Kasumi-1 (cell line): Measurements from ENCODE around the gene TRAF2.
A peak's percentile ranks its signal among the peaks of the same experiment; 100 is the strongest.
"Not testable (repeated sequence)": the region's sequence is repeated elsewhere in the genome, so short reads cannot be mapped to it uniquely, and the experiment has no call there.

Source experiments
- DNase-seq, 2 experiments: peaks; one replicate each; lab custom pipeline; 2025; lab: John Stamatoyannopoulos, UW

The TRAF2 gene

DNA sequence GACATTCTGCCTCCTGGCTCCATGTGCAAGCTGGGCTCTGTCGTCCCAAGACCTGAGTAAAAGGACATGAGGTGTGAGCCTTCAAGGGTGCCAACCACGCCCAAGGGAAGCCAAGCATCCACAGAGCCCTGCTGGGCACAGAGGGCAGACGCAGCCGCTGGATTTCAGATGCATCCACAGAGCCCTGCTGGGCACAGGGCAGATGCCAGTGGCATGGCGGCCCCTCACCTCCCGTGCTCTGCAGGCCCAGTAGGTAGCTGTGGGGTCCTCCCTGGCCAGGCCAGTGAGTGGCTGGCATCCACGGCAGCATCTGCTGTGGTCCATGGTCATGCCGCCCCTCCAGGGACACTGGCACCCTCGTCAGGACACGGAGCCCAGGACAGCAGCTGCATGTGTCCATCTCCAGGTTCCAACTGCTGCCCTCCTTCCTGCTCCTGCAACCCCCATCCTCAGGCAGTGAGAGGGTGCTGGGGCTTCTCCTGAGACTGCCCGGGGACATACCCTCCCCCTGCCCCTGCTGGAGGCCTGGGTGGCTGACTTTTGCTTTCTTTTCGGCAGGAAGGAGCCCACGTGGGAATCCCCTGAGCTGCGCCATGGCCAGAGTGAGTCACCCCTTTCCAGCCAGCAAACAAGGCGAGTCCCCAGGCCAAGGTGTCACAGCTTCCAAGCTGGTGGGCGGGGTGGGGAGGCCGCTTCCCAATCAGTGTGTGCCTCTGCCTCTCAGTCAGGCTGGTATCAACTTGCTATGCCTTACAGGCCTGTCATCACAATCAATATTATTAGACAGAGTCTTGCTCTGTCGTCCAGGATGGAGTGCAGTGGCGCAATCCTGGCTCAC, 4.0 kb upstream of the TRAF2 start:
- no peak for DNase-seq

DNA sequence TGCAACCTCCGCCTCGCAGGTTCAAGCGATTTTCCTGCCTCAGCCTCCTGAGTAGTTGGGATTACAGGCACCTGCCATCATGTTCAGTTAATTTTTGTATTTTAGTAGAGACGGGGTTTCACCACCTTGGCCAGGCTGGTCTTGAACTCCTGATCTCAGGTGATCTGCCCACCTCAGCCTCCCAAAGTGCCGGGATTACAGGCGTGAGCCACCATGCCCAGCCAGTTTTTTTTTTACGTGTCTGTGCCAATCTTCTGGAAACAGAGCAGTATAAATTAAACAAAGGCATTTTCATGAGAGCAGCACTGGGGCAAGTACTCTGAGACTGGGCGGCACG, 3.4 kb upstream of the TRAF2 start:
- DNase-seq: not testable (repeated sequence)

DNA sequence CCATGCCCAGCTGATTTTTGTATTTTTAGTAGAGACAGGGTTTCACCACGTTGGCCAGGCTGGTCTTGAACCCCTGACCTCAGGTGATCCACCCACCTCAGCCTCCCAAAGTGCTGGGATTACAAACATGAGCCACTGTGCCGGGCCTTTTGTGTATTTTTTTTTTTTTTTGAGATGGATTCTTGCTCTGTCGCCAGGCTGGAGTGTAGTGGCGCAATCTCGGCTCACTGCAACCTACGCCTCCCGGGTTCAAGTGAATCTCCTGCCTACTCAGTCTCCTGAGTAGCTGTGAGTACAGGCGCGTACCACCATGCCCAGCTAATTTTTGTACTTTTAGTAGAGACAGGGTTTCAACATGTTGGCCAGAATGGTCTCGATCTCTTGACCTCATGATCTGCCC, 2.6 kb upstream of the TRAF2 start:
- DNase-seq: not testable (repeated sequence)

DNA sequence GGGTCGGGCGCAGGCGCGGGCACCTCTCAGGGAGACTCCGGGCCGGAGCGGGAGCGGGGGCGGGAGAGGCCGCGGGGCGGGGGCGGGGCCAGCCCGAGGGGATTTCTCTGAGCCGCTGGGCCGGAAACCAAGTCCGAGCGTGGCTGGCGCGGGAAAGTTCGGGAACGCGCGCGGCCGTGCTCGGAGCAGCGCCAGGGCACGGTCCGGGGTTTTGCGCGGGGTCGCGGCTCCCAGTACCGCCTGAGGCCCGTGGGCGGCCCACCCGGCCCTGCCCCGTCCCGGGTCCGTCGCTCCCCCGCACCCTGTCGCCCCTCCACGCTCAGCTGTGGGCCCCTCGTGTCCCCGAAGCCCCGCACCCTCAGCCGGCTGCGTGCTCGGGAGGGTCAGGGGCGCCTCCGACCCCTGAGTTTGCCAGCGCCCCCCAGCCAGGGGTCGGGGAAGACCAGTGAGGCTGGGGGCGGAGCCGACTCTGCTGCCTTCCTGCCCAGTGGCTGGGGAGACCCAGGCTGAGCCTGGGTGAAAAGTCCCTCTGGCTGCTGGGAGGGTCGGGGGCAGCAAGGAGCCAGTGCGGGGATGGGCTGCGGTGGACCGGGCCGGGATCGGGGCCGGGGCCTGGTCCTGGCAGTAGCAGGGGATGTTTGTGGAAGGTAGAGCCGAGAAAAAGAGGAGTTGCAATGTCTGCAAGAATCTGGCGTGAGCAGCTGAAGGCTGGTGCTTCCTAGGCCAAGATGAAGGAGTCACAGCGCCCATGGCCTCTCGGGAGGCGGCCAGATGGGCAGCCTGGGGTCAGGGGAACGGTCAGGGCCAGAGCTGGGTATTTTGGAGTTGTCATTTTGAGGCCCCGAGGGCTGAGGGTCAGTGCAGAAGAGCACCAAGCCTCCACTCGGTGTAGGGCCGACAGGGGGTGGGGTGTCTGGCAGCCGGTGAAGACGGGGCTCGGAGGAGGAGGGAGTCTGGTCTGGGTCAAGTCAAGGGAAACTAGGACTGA, 588 bp downstream of the TRAF2 start:
- peak in 1 of 2 experiments; percentile 25 for DNase-seq

DNA sequence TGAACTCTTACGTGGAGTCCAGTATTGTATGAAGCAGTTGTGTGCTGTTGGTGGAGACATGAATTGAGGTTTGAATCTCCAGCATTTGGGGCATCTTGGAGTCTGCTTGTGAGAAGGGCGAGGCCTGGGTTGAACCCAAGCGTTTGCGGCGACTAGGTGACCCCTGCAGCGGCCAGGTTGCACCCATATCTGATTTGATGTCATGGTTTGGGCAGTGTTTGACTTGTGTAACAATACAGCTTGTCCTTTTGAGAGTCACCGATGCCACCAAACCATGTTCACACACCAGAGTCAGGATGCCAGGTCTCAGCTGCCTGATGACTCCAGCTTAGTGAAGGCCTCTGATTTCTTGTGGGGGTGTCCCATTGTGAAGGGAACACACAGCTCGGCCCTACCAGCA, 2.1 kb downstream of the TRAF2 start:
- no peak for DNase-seq

DNA sequence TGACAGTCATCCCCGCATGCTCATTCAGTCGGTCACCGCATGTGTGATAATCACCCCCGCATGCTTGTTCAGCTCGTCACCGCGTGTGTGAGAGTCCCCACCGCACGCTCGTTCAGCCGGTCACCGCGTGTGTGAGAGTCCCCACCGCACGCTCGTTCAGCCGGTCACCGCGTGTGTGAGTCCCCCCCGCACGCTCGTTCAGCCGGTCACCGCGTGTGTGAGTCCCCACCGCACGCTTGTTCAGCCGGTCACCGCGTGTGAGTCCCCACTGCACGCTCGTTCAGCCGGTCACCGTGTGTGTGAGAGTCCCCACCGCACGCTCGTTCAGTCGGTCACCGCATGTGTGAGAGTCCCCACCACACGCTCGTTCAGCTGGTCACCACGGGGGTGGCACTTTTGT, 3.5 kb downstream of the TRAF2 start:
- DNase-seq: no peak

DNA sequence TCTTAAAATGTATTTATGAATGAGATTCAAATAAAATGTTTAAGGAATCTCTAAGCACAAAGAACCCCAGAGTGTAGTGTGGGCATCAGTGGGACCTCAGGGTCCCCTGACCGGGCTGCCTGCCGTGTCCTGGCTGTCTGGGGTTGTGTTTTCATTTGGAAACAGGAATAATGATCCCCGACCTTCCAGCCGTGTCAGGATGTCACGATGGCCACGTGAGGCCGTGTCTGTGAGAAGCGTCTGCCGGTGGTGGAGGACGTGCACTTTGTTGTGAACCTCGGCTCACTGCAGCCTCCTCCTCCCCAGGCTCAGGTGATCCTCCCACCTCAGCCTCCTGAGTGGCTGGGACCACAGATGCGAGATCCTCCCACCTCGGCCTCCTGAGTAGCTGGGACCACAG, 4.3 kb downstream of the TRAF2 start:
- no peak for DNase-seq

DNA sequence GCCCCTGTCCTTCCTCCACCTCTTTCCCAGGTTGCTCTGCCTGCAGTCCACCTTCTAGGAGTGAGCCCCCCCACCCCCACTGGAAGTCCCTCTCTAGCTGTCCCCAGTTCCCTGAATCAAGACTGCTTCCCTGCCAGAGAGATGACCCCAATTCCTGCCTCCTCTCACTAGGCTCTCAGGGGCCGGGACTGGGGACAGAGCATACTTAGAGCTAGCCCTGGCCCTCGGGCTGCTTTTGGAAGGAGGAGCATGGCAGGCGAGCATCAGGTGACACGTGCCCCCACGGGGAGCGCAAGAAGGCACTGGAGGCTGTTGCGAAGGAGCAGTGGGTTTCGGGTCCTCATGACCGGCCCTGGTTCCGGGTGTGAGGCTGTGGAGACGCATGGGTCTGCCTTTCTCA, 9.7 kb downstream of the TRAF2 start:
- DNase-seq: no peak

DNA sequence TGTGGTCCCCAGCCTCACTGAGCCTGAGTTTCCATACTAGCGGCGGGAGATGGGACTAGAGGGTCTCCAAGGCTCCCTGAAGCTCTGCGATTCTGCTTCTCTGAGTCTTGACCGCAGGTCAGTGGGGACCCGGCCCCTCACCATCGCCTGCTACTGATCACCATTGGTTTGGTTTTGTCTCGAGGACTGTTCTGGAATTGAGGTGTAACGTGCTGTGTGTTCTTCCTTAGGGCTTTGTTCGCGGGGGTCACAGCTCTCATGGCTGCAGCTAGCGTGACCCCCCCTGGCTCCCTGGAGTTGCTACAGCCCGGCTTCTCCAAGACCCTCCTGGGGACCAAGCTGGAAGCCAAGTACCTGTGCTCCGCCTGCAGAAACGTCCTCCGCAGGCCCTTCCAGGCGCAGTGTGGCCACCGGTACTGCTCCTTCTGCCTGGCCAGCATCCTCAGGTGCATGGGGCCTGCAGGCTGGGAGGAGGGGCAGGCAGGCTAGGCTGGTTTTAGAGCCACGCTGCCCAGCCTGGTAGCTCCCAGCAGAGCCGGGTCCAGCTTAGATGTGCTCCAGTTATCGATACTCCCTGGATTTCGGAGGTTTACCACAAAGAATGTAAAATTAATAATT, 12.3 kb downstream of the TRAF2 start:
- no peak for DNase-seq

DNA sequence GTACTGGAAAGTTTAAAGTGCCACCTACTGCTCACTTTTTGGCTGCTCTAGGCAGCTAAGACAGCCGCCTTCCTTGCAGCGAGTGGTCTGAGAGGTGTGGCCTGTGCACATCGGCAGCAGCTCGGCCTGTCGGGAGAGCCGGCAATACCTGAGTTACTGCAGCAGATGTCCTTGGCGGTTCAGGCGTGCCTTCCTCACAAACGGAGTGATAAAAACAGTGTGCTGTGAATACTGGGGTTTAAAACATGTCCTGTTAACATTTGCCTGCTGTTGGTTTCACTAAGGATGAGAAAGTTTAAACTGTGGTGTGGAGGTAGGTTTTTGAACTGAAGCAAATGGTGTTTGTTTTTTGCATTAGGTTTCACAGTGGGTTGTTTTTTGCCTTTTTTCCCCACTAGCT, 12.9 kb downstream of the TRAF2 start:
- no peak for DNase-seq

DNA sequence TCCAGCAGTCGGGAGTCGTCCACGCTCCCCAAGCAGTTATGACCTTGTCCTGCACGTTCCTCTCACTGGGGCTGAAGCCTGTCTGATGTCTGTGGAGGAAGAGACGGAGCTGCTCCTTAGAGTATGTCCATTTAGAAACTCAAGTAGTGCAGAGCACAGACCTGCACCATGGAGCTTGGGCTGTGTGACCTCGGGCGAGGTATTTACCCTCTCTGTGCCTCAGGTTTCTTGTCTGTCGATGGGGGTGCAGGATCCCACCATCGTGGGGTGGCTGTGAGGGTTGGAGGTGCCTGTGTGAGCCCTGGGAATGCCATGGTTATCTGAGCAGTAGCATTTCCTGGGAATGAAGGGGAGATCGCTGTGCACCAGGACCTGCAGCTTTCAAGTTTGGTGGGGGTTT, 14.2 kb downstream of the TRAF2 start:
- DNase-seq: no peak

DNA sequence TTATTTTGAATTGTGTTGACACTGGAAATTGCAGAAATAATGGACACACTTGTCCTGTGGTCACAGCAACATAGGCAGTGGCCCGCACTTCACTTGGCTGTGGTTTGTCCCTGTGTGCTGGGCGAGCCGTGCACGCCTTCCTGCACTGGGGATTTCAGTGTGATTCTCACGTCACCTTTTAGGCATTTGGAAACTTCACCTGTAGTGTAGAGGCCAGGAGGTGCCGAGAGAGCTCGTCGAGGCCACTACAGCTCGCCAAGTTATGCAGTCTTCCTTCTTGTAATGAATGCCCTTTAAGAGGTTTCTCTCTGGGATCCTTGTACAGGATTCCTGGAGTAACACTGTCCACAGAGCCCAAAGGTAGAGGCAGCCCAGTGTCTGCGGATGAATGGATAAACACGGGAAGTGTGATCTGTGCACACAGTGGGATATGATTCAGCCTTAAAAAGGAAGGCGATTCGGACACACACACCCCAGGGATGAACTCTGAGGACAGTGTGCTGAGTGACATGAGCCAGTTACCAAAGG, 14.7 kb downstream of the TRAF2 start:
- no peak for DNase-seq

DNA sequence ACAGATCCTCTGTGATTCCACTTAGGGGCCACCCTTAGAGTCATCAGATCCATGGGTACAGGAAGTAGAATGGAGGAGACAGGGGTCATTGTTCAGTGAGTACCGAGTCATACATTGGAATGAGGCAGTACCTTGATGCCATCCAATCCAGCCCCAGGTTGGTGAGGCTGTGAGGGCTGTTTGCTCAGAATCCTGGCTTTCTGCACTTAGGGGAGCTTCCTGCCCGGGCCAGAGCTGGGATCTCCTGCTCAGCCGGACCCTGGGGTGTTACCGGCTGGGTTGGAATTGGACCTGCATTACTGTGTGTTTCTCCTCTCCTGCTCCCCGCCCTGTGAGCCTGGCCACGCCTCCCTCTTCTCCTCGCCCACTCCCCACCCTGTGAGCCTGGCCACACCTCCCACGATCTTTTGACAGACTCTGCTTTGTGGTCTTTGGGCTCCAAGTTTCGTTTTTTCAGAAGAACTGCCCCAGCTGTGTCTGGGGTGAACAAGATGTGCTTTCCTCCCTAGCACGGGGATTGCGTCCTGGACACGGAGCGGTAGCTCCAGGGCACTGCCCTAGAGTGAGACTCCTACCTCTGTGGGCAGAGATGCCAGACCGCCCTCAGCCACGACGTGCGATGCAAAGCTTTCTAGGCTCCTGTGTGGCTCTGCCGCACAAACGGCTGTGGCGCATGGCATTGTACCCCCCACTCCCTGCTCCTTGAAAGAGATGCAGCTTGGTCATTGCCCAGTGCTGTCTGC, 15.4 kb downstream of the TRAF2 start:
- DNase-seq: no peak

DNA sequence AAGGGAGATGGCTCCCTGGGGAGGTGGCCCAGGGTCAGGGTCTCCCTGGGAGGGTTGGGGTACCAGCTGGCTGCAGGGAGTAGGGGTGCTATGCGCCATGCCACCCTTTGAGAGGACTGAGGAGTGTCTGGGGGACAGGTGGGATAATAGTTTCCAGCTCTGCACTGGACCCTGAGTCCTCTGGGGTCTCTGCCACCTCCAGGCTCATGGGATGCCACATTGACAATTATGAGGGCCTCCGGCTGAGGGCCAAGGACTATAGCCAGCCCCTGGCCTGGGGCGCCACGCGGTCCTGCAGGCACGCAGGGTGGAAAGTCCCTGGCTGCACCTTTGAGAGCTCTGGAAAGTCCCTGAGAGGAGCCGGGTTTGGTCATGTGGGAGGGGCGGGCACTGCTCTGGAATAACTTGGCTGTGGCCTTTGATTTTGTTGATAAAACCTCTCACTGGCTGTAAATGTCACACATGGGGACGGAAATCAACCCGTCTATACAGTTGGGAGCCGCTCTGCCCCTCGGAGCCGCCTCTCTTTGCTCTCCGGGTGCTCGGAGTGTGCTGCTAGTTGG, 16.0 kb downstream of the TRAF2 start:
- DNase-seq: no peak

DNA sequence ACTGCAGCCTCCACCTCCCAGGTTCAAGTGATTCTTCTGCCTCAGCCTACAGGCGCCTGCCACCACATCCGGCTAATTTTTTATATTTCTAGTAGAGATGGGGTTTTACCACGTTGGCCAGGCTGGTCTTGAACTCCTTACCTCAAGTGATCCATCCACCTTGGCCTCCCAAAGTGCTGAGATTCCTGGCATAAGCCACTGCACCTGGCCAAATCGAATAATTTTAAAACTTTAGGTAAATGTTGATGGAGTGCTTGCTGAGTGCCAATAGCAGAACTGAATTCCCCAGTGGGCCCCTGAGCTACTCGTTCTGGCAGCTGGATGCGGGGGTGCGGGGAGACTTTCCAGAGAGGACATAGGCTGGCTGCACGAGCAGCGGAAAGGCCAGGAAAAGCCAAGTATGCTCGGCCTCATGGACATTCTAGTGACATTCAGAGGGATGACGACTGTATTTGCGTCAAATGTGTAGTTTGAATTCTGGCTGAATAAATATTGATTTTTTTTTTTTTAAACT, 16.8 kb downstream of the TRAF2 start:
- DNase-seq: no peak

DNA sequence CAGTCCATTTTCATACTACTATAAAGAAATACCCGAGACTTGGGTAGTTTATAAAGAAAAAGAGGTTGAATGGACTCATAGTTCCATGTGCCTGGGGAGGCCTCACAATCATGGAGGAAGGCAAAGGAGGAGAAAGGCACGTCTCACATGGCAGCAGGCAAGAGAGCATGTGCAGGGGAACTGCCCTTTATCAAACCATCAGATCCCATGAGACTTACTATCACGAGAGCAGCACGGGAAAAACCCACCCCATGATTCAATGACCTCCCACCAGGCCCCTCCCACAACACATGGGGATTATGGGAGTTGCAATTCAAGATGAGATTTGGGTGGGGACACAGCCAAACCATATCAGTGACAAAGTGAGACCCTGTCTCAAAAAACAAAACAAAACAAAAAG, 19.9 kb downstream of the TRAF2 start:
- no peak for DNase-seq

DNA sequence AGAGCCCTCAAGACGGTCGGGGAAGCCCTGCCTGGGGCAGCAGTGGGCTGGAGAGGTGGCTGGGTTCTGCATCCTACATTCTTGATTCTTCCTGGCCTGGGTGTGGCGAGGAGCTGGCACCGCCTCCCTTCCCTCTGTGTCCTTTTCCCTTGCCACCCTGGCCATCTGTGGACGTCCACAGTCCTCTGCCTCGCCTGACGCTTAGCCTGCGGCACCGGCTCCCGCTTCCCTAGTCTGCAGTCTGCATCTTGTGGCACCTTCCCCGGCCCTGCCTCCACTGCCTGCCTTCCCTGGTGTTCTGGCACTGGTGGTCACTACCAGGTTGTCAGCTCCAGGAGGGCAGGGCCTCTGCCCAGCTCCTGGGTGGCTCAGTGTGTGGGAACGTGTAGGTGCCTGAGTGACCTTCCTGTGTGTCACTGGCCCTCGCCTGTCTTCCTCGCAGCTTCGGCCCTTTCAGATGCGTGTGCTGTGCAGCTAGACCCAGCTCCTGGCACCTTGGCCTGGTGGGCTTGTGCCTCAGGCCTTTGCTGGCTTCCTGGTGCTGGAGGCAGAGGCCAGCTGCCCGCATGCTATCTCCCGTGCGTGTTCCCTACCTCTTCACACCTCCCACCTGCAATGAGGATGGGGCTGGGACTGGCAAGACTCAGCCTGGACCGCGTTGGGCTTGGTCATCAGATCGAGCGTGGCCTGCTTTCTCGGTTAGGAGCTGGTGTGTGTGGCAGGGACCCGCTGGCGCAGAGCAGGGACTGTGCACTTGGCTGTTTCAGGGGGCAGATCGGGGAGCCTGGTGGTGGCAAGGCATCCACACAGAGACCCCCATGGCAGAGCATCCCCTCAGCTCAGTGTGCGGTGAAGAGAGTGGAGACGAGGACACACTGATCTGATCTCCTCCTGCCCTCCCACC, 20.9 kb downstream of the TRAF2 start:
- no peak for DNase-seq

DNA sequence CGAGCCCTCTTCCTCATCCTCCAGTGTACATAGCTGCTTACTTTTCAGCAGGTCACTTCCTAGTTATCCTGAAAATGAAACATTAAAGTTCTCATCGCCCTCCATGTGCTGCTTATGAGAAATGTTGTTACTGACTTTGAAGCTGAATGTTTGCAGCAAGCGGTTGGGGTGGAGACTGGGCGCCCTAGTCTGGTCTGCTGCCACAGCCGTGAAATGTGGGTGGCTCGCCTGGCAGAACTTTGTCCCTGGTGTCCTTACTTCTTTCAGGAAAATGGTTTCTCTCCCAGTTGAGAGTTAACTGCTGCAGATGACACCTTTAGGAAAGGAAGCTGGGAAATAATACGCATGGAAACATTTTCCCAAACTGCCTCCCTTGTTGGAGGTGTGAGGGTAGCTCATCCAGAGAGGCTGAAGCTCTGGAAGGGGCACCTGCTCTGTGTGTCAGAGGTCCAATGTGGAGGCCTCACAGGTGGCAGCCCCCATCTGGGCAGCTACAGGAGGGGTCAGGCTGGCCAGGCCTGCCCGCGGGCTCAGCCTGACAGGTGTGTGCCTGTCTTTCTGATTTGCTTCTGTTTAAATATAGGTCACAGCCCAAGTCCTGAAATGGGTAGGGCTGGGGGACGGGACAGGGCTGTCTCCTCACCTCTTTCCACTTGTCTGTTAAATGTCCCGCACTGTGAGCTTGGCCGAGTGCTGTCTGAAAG, 24.0 kb downstream of the TRAF2 start:
- no peak for DNase-seq

DNA sequence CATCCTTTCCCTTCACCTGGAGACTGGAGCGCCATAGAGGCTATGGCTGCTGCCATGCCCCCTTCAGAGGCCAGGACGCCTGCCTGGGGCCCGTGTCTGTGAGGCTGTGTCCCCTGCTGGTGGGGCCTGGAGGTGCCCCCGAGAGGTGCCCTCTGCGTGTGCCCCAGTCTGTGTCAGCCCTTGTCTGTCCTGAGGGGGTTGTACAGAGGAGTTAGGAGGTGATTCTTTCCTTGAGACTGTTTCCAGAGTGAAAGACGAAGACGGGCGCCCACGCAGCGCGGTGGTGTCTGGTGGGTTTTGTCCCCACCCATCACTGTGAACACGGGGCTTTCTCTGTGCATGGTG, 24.6 kb downstream of the TRAF2 start:
- DNase-seq: no peak
